Activated CD4-positive, alpha-beta T cell treated with anti-CD3 and anti-CD28 coated beads for 48 hours (primary cell): ENCODE measurements around the gene EOLA1.
A peak's percentile ranks its signal among the peaks of the same experiment; 100 is the strongest.
"Not testable (repeated sequence)": the region's sequence is repeated elsewhere in the genome, so short reads cannot be mapped to it uniquely, and the experiment has no call there.

ENCODE experiments used
- DNase-seq: peaks from one replicate; pipeline ENCODE4 v3.0.0-alpha.2; 2020

Gene EOLA1

GRCh38 chrX:149540621-149541520 lies at the start of gene EOLA1:
TSS of gene EOLA1 (plus strand) at chrX:149541012. CDS start at chrX:149545631, 4,619 bp downstream.
- peak; percentile 92 for DNase-seq

- no peak for DNase-seq
These were observed 49.0 kb upstream of the EOLA1 start for GRCh38 chrX:149491812-149492211.

- no peak for DNase-seq
These were observed 46.9 kb upstream of the EOLA1 start for GRCh38 chrX:149493567-149494562.

- DNase-seq: no peak
These were observed 45.8 kb upstream of the EOLA1 start for GRCh38 chrX:149494844-149495565.

GRCh38 chrX:149495573-149496071 lies 45.2 kb upstream of the EOLA1 start:
- DNase-seq: no peak

- DNase-seq: no peak
These were observed 43.8 kb upstream of the EOLA1 start for GRCh38 chrX:149497054-149497453.

DNA sequence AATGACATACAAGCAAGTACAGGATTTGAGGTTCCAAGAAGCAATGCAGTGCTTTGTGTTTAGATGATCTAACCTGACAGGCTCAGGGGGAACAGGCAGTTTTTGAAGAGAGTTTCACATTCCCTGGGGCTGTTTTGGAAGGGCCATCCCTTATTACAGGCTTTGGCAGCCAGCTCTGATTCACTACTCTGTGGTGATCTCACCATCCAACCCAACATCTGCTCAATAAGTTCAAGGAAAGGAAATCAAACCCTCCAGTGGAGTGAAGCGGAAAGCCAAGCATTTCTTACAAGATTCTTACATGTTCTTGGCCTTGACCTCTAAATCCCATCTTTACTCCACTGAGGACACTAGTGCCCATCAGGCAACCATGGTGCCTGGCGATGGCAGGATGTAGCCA lies 43.2 kb upstream of the EOLA1 start:
- no peak for DNase-seq

GRCh38 chrX:149498767-149499166 lies 42.0 kb upstream of the EOLA1 start:
- no peak for DNase-seq

DNA sequence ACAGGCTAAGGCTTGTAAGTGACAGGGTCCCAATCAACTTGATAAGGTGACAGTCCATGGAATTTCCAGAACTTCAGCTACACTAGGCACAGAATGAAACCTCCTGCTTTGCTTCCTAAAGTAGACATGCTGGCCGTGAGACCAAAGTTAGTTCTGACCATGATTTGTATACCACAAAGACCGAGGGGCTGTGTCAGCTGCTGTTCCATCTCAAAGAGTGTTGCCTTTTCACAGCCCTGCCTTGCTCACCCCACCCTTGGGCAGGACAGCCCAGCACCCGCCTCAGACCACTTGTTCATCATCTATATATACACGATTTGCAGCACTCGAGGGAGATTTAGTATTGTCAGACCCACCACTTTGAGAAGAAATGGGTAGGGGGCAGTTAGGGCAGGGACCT lies 41.0 kb upstream of the EOLA1 start:
- no peak for DNase-seq

GRCh38 chrX:149502923-149503322 lies 37.9 kb upstream of the EOLA1 start:
- DNase-seq: not testable (repeated sequence)

- DNase-seq: peak; percentile 69
These were observed 37.4 kb upstream of the EOLA1 start for GRCh38 chrX:149503446-149503845.

GRCh38 chrX:149504226-149504914 lies 36.4 kb upstream of the EOLA1 start:
- DNase-seq: peak; percentile 81

DNA sequence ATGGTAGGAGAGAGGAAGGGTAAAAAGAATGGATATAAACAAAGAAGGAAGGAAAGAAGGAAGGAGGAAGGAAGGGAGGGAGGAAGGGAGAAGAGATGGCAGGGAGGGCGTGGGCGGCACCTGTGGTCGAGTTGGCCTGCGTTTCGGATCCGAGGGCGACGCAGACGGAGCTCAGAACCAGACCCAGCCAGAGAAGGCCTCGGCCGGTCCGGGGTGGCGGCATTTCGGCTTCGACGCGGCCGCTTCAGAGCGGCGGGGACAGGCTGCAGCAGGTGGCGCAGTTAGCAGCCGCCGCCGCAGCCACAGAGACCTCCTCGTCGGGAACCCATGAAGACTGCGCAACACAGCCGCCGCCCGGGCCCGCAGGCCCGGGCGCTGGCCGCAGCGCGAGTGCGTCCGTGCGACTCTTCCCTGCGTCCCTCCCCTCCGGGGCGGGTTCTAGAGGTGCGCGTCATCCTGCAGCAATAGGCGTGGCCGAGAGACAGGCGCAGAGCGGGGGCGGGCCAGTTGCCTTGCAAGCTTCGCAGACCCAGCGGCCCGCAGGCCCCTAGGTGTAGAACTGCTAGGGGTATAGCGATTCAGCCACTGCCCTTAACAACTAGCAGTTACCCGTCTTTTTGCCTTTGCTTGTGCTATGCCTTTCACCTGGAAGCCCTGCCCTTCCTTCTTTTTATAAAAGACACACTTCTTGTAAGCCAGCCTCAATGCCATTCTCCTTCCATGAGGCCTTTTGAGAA lies 35.7 kb upstream of the EOLA1 start, which contains the start of gene IDS:
IDS (minus strand) TSS at position 392 of the 737 bp plus-strand sequence; CDS start at position 223, 169 bp downstream.
- DNase-seq: peak; percentile 89

GRCh38 chrX:149505671-149506070 lies 35.1 kb upstream of the EOLA1 start:
- no peak for DNase-seq

DNA sequence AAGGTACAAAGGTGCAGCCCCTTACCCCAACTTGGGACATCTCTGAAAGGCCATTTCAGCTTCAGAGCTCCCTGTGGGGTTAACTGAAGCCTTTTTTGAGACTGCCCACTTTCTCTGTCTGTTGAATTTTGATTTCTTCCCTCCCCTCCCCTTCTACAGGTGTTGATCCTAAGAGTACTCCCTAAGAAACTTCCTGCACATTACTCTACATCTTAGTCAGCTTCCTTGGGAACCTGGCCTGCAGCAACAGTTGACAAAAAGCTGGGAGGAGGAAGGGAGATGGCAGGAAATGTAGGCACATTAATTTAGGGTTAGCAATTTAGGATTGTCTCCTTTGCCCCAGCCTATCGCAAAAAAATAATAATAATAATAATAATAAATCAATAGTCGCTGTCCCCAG lies 34.5 kb upstream of the EOLA1 start:
- DNase-seq: no peak

DNA sequence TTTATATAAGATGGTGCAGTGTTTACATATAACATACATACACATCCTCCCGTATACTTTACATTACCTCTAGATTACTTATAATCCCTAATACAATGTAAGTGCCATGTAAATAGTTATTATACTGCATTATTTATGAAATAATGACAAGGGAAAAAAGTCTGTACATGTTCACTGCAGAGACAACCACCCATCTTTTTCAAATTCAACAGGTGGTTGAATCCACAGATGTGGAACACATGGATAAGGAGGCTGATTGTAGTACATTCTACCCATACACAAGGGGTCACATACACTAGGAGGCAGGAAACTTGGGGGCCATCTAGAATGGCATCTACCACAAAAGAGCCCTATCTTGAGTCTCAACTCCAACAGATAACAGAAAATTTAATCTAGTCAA lies 32.3 kb upstream of the EOLA1 start:
- DNase-seq: no peak

GRCh38 chrX:149510386-149510785 lies 30.4 kb upstream of the EOLA1 start:
- DNase-seq: no peak

GRCh38 chrX:149511081-149511480 lies 29.7 kb upstream of the EOLA1 start:
- no peak for DNase-seq

- peak; percentile 64 for DNase-seq
These were observed 28.5 kb upstream of the EOLA1 start for GRCh38 chrX:149512225-149512885.

- no peak for DNase-seq
These were observed 26.9 kb upstream of the EOLA1 start for GRCh38 chrX:149513825-149514428.
